ENCODE data around the gene SELENBP1.
"Not testable (repeated sequence)": the region's sequence is repeated elsewhere in the genome, so short reads cannot be mapped to it uniquely, and the experiment has no call there.

GRCh38 chr1:151396265-151396664 lies 23.8 kb upstream of the SELENBP1 start:
- TF ChIP-seq, protein P1, sequence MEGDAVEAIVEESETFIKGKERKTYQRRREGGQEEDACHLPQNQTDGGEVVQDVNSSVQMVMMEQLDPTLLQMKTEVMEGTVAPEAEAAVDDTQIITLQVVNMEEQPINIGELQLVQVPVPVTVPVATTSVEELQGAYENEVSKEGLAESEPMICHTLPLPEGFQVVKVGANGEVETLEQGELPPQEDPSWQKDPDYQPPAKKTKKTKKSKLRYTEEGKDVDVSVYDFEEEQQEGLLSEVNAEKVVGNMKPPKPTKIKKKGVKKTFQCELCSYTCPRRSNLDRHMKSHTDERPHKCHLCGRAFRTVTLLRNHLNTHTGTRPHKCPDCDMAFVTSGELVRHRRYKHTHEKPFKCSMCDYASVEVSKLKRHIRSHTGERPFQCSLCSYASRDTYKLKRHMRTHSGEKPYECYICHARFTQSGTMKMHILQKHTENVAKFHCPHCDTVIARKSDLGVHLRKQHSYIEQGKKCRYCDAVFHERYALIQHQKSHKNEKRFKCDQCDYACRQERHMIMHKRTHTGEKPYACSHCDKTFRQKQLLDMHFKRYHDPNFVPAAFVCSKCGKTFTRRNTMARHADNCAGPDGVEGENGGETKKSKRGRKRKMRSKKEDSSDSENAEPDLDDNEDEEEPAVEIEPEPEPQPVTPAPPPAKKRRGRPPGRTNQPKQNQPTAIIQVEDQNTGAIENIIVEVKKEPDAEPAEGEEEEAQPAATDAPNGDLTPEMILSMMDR (IDR thresholded peaks at IDR 0.05; ENCODE audit: poor library complexity, severe bottlenecking): not testable (repeated sequence)
- not testable (repeated sequence) for TF ChIP-seq TAF1 (IDR thresholded peaks at IDR 0.05; ENCODE audit: low read depth); EP300 (conservative IDR thresholded peaks at IDR 0.05; ENCODE audit: poor library complexity, severe bottlenecking); RAD21 (conservative IDR thresholded peaks at IDR 0.05)
